Activated CD4-positive, alpha-beta T cell treated with anti-CD3 and anti-CD28 coated beads for 4 hours (primary cell): ENCODE measurements around the gene DOCK3.
"Not testable (repeated sequence)": the region's sequence is repeated elsewhere in the genome, so short reads cannot be mapped to it uniquely, and the experiment has no call there.

Source experiments
- DNase-seq, 2 donors: peaks; one replicate each; pipeline ENCODE4 v3.0.0-alpha.2; 2020

Gene DOCK3

GRCh38 chr3:50811893-50812292, 137.2 kb downstream of the DOCK3 start:
- DNase-seq, result no peak

- no peak for DNase-seq
Observed at GRCh38 chr3:50815844-50816243, 141.1 kb downstream of the DOCK3 start.

GRCh38 chr3:50816894-50817293, 142.2 kb downstream of the DOCK3 start:
- DNase-seq, result no peak

- no peak for DNase-seq
Observed at GRCh38 chr3:50817756-50818529, 143.2 kb downstream of the DOCK3 start.

- DNase-seq, result no peak
Observed at GRCh38 chr3:50819882-50820281, 145.2 kb downstream of the DOCK3 start.

- DNase-seq, result no peak
Observed at GRCh38 chr3:50825841-50826240, 151.1 kb downstream of the DOCK3 start.

- no peak for DNase-seq
Observed at GRCh38 chr3:50830451-50830850, 155.7 kb downstream of the DOCK3 start.

GRCh38 chr3:50831009-50831408, 156.3 kb downstream of the DOCK3 start:
- DNase-seq, result not testable (repeated sequence)

GRCh38 chr3:50840983-50841489, 166.3 kb downstream of the DOCK3 start:
- no peak for DNase-seq

GRCh38 chr3:50848308-50848707, 173.6 kb downstream of the DOCK3 start:
- DNase-seq, result no peak

- DNase-seq, result no peak
Observed at GRCh38 chr3:50850639-50851511, 176.1 kb downstream of the DOCK3 start.

- no peak for DNase-seq
Observed at GRCh38 chr3:50853936-50854335, 179.2 kb downstream of the DOCK3 start.

- no peak for DNase-seq
Observed at GRCh38 chr3:50862221-50862620, 187.5 kb downstream of the DOCK3 start.

GRCh38 chr3:50873376-50874157, 198.8 kb downstream of the DOCK3 start:
- no peak for DNase-seq

GRCh38 chr3:50874876-50875275, 200.1 kb downstream of the DOCK3 start:
- not testable (repeated sequence) for DNase-seq

- no peak for DNase-seq
Observed at GRCh38 chr3:50876947-50877346, 202.2 kb downstream of the DOCK3 start.

GRCh38 chr3:50882733-50883132, 208.0 kb downstream of the DOCK3 start:
- not testable (repeated sequence) for DNase-seq

GRCh38 chr3:50883755-50884154, 209.0 kb downstream of the DOCK3 start:
- DNase-seq, result no peak

- no peak for DNase-seq
Observed at GRCh38 chr3:50885070-50885850, 210.5 kb downstream of the DOCK3 start.

GRCh38 chr3:50890688-50891344, 216.1 kb downstream of the DOCK3 start:
- no peak for DNase-seq

GRCh38 chr3:50901097-50901496, 226.4 kb downstream of the DOCK3 start:
- not testable (repeated sequence) for DNase-seq

GRCh38 chr3:50912746-50913145, 238.0 kb downstream of the DOCK3 start:
- no peak for DNase-seq
